Peyer's patch (tissue), 4 donors: Measurements from ENCODE around the gene GPR137. TPM values are rescaled to one million over a fixed set of nuclear protein-coding genes. Genes with fewer than 3 reads are reported as not detected.

Experiments used
- DNase-seq, 3 donors: peaks; one replicate each; pipeline ENCODE4 v3.0.0-alpha.2; 2017 to 2019
- H3K27ac ChIP-seq, 4 donors: fragments of 200-600 bp; sonication (generic); one replicate each; pipeline ENCODE4 v1.5.1; 2016 to 2019
- H3K27me3 ChIP-seq, 2 donors: fragments of 200-600 bp; sonication (generic); one replicate each; pipeline ENCODE4 v1.5.1; 2019
- H3K36me3 ChIP-seq, 3 donors: fragments of 200-600 bp; sonication (generic); one replicate each; pipeline ENCODE4 v1.5.1; 2016 to 2019
- H3K4me1 ChIP-seq, 4 donors: fragments of 200-600 bp; sonication (generic); one replicate each; pipeline ENCODE4 v1.5.1; 2016 to 2019
- H3K4me3 ChIP-seq, 4 donors: fragments of 200-600 bp; sonication (generic); 1 replicate in 3 of 4; 2 replicates in 1 of 4; pipeline ENCODE4 v1.5.1; 2016 to 2019; ENCODE audit warnings: mild to moderate bottlenecking in 1 of 4
- H3K9me3 ChIP-seq, 4 donors: fragments of 200-600 bp; sonication (generic); one replicate each; pipeline ENCODE4 v1.5.1; 2016 to 2019; ENCODE audit warnings: mild to moderate bottlenecking in 1 of 4
- CTCF ChIP-seq, 6 experiments: fragments of 450-650 bp in 4 of 6; fragments of 200-600 bp in 2 of 6; sonication (generic) in 1 of 6; IDR thresholded peaks; one replicate each; pipeline ENCODE4 v1.5.1; 2017 to 2019; ENCODE audit warnings: antibody characterized with exemption in 6 of 6, mild to moderate bottlenecking in 3 of 6, moderate library complexity in 1 of 6
- POLR2A ChIP-seq, 2 donors: fragments of 450-650 bp; IDR thresholded peaks; one replicate each; pipeline ENCODE4 v1.5.1; 2017; ENCODE audit warnings: antibody characterized with exemption in 2 of 2, mild to moderate bottlenecking in 2 of 2, moderate library complexity in 2 of 2
- total RNA-seq, 4 donors: library from RNA; depleted of rRNA; stranded (reverse); fragments of >200 nt; gene quantifications; one replicate each; pipeline ENCODE4 v1.1.0, GENCODE V29; 2016

GPR137 gene
- total RNA-seq, 4 donors from 2014 or later, result 5.8 to 49.7 (median 26.3) TPM

DNA sequence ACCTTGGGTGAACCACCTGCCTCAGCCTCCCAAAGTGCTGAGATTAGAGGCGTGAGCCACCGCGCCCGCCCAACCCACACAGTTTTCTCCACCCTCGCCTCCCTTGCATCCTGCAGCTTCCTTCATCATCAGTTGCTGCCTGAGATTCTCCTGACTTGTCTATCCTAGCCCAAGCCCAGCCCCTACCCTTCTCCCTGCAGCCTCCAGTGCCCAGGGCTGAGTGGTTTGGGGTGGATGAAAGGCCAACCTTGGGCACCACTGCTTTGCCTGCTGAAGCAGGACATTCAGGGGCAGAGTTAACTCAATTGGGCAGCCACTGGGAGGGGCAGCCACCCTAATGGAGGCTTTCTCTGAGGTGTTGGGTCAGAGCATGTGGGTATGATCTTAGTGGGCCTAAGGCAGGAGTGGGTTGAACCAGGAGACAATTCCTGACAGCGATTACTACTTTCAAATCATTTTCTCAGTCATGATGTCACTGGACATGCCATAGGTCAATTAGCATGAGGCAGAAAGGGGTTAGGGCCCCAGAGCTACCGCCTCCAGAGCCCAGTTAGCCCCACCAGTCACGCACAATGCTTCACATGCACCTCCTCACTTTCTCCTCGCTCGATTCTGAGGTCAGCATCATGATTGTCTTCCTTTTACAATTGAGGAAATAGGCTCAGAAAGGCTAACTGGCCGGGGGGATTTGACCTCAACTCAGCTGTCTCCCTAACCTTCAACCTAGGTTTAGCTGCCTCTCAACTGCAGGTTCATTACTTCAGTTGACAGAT is 45.8 kb upstream of the GPR137 start:
- Histone ChIP-seq H3K36me3 (peaks cover 0 to 26% (median 0%) of the 10 kb centered on the region in 3 donors), H3K9me3 (no peaks in the 10 kb centered on the region), H3K4me3 (peak overlapping the region; percentile 76 to 95 (median 94)), H3K27me3 (no peaks in the 10 kb centered on the region), H3K27ac (peak overlapping the region; percentile 98 to 100 (median 98)), H3K4me1 (peaks cover 0 to 61% (median 30%) of the 10 kb centered on the region in 4 donors)
- TF ChIP-seq POLR2A (IDR thresholded peaks at IDR 0.05) (no peak), CTCF (IDR thresholded peaks at IDR 0.05) (no peak)
- peak in 1 of 3 donors; percentile 72 for DNase-seq

DNA sequence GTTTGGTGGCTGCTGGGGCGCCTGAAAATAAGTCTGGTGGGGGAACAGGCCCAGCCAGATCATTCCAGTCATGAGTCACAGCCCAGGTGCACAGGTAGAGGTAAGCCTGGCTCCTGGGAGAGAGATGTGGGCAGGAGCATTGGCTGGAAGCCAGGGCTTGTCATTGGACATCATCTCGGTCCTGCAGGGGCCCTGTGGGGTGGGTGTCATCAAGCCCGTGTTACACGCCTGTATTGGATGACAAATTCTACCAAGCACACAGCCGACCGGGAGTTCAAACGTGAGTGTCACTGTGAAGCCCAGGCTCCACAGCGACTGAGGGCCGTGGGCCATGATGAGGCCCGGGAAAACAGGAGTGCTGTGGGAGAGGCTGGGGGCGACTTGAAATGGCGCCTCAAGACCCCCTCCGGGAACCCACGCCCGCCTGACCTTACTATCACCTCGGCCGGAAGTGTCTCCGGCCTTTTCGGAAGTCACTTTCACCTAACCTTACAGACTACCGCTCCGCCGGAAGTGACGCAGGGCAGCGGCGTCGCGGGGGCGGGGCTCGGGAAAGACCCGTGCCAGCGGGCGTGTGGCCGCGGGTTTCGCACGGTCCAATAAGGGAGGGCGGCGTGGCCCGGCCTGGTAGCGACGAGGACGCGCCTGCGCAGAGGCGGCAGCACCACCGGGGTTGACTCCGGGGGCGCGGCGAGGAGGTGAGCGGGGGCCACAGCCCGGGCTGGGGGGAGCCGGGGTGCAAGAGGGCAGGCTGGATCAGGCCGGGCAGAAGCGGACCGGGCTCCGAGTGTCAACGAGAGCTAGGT is 45.0 kb upstream of the GPR137 start, which contains the start of gene FKBP2:
Gene FKBP2 (plus strand): TSS at position 661 of the 806 bp plus-strand sequence. CDS start 1,293 bp downstream, outside the sequence.
- Histone ChIP-seq H3K4me1 (peaks cover 0 to 61% (median 27%) of the 10 kb centered on the region in 4 donors), H3K9me3 (no peaks in the 10 kb centered on the region), H3K4me3 (peak within 1 kb of the TSS; percentile 76 to 95 (median 94)), H3K27me3 (no peaks in the 10 kb centered on the region), H3K36me3 (peaks cover 0 to 26% (median 0%) of the 10 kb centered on the region in 3 donors), H3K27ac (peak within 1 kb of the TSS; percentile 98 to 100 (median 98))
- TF ChIP-seq CTCF (IDR thresholded peaks at IDR 0.05), result no peak
- TF ChIP-seq POLR2A (IDR thresholded peaks at IDR 0.05), result peak; percentile 92 to 95
- peak; percentile 99 for DNase-seq

DNA sequence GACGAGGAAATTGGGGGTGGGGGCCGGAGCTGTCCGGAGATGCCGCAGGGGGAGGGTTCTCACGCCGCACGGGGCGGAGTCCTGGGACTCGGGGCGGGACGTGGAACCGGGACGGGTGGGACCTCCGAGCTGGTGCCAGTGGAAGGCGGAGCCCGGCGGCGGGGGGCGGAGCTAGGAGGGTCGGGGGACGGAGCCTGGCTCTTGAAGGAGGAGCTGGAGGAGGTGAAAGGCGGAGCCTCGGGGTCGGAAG is 44.5 kb upstream of the GPR137 start:
- Histone ChIP-seq H3K36me3 (peaks cover 0 to 26% (median 0%) of the 10 kb centered on the region in 3 donors), H3K4me1 (peaks cover 0 to 58% (median 25%) of the 10 kb centered on the region in 4 donors), H3K4me3 (peak overlapping the region; percentile 76 to 95 (median 94)), H3K9me3 (no peaks in the 10 kb centered on the region), H3K27me3 (no peaks in the 10 kb centered on the region), H3K27ac (peak overlapping the region; percentile 98 to 100 (median 98))
- DNase-seq, result peak; percentile 99 to 100 (median 100)
- TF ChIP-seq CTCF (IDR thresholded peaks at IDR 0.05) (no peak), POLR2A (IDR thresholded peaks at IDR 0.05) (no peak)

DNA sequence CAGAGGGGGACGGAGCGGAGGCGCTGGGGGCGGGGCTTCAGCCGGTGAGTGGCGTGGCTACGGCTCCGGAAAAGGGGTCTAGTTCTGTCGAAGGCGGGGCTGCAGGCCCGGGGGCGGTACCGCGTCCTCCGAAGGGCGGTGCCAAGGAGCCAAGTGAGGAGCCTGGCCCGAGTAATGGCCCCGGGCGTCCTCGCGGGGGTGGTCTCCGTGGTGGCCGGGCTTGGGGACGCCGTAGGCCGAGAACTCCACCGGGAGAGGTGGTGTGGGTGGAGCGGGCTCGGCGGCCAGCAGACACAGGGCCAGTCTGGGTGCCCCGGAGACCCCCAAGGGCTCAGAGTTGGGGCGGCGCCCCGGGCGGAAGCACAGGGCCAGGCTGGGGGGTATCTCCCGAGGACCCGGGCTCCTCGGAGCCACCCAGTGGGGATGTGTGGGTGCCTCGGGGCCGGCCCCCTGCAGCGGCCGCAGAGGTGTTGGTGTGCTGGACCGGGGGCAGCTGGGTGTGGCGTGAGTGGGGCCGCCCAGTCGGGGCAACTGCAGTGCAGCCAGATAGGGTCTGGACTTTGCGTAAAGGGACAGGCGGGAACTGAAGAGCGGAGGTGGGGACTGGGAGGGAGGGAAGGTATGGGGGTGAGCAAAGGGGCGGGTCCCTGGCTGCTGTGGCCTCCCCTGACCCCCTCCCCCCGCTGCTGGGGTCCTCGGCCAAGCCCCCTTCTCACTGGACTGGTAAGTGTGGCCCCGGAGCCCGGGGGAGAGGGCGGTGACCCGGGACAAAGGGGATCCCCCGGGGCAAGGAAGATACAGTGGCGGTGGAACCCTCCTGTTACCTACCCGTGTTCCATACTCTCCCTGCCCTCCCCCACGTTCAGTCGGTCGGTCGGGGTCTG is 43.9 kb upstream of the GPR137 start:
- no peaks in the 10 kb centered on the region for H3K27me3 ChIP-seq
- H3K27ac ChIP-seq, result peak overlapping the region; percentile 98 to 100 (median 98)
- H3K9me3 ChIP-seq, result no peaks in the 10 kb centered on the region
- H3K36me3 ChIP-seq, result peaks cover 0 to 26% (median 0%) of the 10 kb centered on the region in 3 donors
- H3K4me3 ChIP-seq, result peak overlapping the region; percentile 76 to 95 (median 94)
- H3K4me1 ChIP-seq, result peaks cover 0 to 55% (median 25%) of the 10 kb centered on the region in 4 donors
- DNase-seq, result peak; percentile 35 to 77 (median 74)
- TF ChIP-seq POLR2A (IDR thresholded peaks at IDR 0.05), result peak; percentile 85 to 87
- peak in 1 of 6 experiments; percentile 11 for TF ChIP-seq CTCF (IDR thresholded peaks at IDR 0.05)
